RWPE2 (cell line): ENCODE results near the gene EMC6.

Experiments used
- ATAC-seq: fragments of 200-7000 bp; cut with Tn5 transposase; 3 replicates; pipeline ENCODE4 v1.9.1; 2021; ENCODE audit warnings: low read depth
- DNase-seq: peaks from one replicate; pipeline ENCODE4 v3.0.0-alpha.2; 2020; ENCODE audit warnings: low spot score
- H3K27ac ChIP-seq: fragments of 450-650 bp; 2 replicates; pipeline ENCODE4 v1.5.1; 2017; ENCODE audit warnings: mild to moderate bottlenecking; ENCODE audit not compliant: poor library complexity, severe bottlenecking
- H3K27me3 ChIP-seq: fragments of 250-450 bp; sonication (Bioruptor Pico); 2 replicates; pipeline ENCODE4 v1.5.1; 2021; ENCODE audit warnings: mild to moderate bottlenecking, moderate library complexity; ENCODE audit not compliant: insufficient read depth, poor library complexity, severe bottlenecking
- H3K36me3 ChIP-seq: fragments of 250-450 bp; sonication (Bioruptor Pico); 2 replicates; pipeline ENCODE4 v1.5.1; 2020; ENCODE audit warnings: low read depth, mild to moderate bottlenecking, moderate library complexity
- H3K4me1 ChIP-seq: fragments of 250-450 bp; sonication (Bioruptor Pico); 2 replicates; pipeline ENCODE4 v1.5.1; 2021; ENCODE audit warnings: mild to moderate bottlenecking, moderate library complexity; ENCODE audit not compliant: insufficient read depth, poor library complexity, severe bottlenecking
- H3K4me3 ChIP-seq: fragments of 250-450 bp; sonication (Bioruptor Pico); 2 replicates; pipeline ENCODE4 v1.5.1; 2021; ENCODE audit warnings: mild to moderate bottlenecking, moderate library complexity; ENCODE audit not compliant: severe bottlenecking
- H3K9me3 ChIP-seq: fragments of 250-450 bp; sonication (Bioruptor Pico); 2 replicates; pipeline ENCODE4 v1.5.1; 2021; ENCODE audit warnings: mild to moderate bottlenecking, moderate library complexity; ENCODE audit not compliant: severe bottlenecking
- TF ChIP-seq, protein P1 (sequence below): fragments of 450-650 bp; IDR thresholded peaks from one replicate; pipeline ENCODE4 v1.5.1; 2017; ENCODE audit warnings: mild to moderate bottlenecking, moderate library complexity; ENCODE audit not compliant: poor library complexity, severe bottlenecking

EMC6 gene

DNA sequence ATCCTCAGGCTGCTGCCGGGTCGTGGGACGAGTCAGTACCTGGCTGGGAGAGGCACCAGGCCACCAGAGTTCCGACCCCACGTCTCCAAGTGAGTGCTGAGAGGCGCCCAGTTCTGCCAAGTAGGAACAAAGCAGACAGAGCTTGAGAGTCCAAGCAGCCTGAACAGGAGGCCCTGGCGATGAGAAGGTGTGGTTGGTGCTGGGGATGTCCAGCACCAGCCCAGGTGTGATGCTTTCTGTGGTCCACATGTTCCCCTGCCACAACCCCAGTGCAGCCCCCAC lies 11.1 kb upstream of the EMC6 start:
- DNase-seq (no peak), ATAC-seq (no peak)
- TF ChIP-seq, protein P1, sequence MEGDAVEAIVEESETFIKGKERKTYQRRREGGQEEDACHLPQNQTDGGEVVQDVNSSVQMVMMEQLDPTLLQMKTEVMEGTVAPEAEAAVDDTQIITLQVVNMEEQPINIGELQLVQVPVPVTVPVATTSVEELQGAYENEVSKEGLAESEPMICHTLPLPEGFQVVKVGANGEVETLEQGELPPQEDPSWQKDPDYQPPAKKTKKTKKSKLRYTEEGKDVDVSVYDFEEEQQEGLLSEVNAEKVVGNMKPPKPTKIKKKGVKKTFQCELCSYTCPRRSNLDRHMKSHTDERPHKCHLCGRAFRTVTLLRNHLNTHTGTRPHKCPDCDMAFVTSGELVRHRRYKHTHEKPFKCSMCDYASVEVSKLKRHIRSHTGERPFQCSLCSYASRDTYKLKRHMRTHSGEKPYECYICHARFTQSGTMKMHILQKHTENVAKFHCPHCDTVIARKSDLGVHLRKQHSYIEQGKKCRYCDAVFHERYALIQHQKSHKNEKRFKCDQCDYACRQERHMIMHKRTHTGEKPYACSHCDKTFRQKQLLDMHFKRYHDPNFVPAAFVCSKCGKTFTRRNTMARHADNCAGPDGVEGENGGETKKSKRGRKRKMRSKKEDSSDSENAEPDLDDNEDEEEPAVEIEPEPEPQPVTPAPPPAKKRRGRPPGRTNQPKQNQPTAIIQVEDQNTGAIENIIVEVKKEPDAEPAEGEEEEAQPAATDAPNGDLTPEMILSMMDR = no peak
- Histone ChIP-seq H3K27ac (no peak overlapping the region), H3K4me1 (peaks cover 5% of the 10 kb centered on the region), H3K36me3 (0 out of 2 replicates have a peak, but pooled peaks cover 2% of the 10 kb centered on the region), H3K27me3 (no peaks in the 10 kb centered on the region), H3K9me3 (no peaks in the 10 kb centered on the region), H3K4me3 (no peak overlapping the region)

DNA sequence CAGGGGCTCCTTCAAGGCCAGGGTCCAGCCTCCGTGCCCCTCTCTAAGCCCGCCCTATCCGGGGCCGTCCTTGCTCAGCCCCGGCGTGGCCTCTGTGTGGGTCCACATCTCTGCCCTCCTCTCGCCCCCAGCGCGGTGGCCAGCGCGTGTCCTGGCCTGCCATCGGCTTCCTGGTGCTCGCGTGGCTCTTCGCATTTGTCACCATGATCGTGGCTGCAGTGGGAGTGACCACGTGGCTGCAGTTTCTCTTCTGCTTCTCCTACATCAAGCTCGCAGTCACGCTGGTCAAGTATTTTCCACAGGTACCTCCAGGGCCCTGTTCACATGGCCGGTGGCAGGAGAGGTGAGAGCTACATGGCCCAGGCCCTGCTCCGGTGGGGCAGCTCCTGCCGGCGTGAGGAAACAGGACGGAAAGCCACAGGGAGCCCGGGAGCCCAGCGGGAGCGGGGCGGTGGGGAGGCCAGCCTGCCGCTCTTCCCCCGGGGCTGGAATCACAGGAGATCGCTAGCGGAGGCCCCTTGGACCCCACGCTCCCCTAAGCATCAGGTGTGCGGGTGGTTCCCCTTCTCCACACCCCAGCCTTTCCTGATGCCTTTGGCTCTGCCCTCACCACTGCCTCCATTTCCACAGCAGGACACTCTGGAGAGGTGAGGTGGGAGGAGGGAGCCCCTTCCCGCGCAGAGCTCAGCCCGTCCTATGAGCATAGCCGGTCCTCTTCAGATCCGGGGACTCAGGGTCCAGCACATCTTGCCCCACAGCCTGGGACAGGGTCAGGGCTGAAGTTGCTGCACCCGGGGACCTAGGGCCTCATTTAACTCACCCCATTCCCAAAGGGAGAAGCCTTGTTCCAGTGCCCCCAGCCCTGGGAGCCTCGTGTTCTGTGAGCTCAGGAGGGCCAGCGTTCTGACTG lies 10.5 kb upstream of the EMC6 start:
- TF ChIP-seq, protein P1 = no peak
- Histone ChIP-seq H3K4me3 (no peak overlapping the region), H3K27ac (no peak overlapping the region), H3K27me3 (no peaks in the 10 kb centered on the region), H3K9me3 (no peaks in the 10 kb centered on the region), H3K4me1 (peaks cover 5% of the 10 kb centered on the region), H3K36me3 (0 out of 2 replicates have a peak, but pooled peaks cover 2% of the 10 kb centered on the region)
- DNase-seq (peak; percentile 52), ATAC-seq (no peak)

DNA sequence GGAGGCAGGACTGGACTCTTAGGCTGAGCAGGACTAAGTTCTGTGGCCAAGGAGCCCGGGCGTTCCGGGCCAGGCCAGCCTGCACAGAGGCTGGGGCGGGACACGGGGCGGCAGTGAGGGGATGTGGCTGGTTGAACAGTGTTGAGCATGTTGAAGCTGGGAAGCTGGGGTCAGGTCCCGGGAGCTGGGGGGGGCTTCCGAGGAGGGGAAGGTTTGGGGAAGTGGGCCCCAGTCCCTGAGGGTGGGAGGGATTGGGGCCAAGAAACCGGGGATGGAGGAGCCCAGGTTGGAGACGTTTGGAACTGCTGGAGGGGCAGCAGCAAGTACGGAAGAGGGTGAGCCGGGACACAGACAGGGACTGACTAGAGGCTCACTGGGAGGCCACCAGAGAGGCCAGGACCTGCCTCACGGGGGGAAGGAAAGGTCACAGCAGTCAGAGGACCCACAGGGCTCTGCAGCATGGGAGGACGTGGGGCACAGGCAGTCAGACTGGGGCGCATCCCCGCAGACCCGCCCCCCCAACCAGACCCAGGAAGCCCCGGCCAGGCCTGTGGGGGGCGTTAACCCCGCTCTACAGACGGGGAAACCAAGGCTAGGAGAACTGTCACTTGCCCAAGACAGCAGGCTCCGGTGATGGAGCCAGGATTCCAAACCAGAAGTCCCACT lies 9.7 kb upstream of the EMC6 start:
- Histone ChIP-seq H3K4me1 (peaks cover 5% of the 10 kb centered on the region), H3K27ac (peak overlapping the region; percentile 45), H3K4me3 (no peak overlapping the region), H3K36me3 (0 out of 2 replicates have a peak, but pooled peaks cover 2% of the 10 kb centered on the region), H3K27me3 (no peaks in the 10 kb centered on the region), H3K9me3 (no peaks in the 10 kb centered on the region)
- DNase-seq = no peak
- TF ChIP-seq, protein P1 = no peak
- ATAC-seq = no peak

DNA sequence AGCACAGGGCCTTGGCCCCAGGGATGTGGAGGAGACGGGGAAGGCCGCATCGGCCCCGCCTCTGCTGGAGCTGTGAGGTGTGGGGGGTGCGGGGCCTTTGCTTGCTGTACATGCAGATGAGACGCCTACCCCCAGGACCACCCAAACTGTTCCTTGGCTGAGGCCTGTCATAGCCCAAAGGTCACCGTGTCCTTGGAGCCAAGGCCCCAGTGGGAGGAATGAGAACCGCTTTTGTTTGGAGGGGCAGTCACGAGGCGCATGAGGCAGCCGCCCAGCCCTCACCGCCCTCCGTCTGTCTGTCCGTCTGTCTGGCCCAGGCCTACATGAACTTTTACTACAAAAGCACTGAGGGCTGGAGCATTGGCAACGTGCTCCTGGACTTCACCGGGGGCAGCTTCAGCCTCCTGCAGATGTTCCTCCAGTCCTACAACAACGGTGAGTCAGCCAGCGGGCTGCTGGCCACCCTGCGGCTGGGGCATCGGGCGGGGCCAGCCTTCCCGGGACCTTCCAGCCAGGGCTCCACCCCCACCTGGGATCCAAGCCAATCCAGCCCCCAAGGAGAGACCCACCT lies 9.0 kb upstream of the EMC6 start:
- Histone ChIP-seq H3K4me1 (peaks cover 5% of the 10 kb centered on the region), H3K9me3 (no peaks in the 10 kb centered on the region), H3K36me3 (peaks cover 2% of the 10 kb centered on the region; the same call in 1 of the 2 replicates), H3K27ac (peak overlapping the region; percentile 45), H3K27me3 (no peaks in the 10 kb centered on the region), H3K4me3 (no peak overlapping the region)
- TF ChIP-seq, protein P1 = no peak
- peak; percentile 74 for ATAC-seq
- DNase-seq = peak; percentile 82
